EH (cell line): ENCODE results near the gene GABARAP.

Experiments
- DNase-seq: peaks from one replicate; pipeline ENCODE4 v3.0.0-alpha.2; 2015; ENCODE audit warnings: low read depth

The GABARAP gene

DNA sequence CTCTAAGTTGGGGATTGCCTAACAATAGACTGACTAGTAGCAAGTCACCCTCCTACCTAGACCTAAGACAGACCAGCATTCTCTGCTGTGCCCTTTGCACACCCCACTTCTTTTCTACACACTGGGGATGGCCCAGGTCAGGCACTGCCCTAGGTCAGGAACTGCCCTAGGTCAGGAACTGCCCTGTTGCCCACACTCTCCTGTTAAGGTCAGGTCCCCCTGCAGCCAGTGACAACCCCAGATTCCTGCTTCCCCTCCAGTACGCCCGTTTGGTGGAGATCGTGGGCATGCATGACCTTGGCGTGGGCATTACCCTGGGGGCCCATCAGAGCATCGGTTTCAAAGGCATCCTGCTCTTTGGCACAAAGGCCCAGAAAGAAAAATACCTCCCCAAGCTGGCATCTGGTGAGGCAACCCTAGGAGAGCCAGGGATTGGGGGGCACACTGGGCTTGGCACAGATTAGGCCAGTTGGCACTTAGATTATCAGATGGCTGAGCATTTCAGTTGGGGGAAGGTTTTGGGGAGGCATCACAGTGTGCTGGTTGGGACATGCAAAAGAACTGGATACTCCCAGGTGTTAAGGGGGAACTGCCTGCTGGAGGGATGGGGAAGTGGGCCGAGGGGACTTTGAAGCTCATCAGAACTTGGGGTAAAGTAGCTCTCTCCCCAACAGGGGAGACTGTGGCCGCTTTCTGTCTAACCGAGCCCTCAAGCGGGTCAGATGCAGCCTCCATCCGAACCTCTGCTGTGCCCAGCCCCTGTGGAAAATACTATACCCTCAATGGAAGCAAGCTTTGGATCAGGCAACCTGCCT lies 20.8 kb downstream of the GABARAP start:
- DNase-seq = no peak

DNA sequence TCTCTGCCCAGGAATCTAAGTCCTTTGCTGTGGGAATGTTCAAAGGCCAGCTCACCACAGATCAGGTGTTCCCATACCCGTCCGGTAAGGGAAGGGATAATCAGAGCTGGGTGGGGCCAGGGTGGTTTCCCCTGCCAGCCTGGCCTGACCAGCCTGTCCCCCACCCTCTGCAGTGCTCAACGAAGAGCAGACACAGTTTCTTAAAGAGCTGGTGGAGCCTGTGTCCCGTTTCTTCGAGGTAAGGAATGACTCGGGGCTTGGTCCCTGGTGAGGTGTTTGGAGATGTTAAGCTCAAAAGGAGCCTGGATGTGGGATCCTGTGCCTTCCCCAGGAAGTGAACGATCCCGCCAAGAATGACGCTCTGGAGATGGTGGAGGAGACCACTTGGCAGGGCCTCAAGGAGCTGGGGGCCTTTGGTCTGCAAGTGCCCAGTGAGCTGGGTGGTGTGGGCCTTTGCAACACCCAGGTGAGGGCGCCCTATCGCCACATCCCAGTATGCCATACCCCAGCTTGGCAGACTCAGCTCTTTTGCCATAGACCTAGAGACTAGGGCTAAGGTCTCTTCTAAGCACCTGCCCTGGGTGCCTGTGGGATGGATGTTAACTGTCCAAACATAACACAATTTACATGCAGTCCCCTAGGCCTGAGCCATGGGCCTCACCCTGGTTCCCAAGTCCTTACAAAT lies 21.5 kb downstream of the GABARAP start:
- peak; percentile 69 for DNase-seq

DNA sequence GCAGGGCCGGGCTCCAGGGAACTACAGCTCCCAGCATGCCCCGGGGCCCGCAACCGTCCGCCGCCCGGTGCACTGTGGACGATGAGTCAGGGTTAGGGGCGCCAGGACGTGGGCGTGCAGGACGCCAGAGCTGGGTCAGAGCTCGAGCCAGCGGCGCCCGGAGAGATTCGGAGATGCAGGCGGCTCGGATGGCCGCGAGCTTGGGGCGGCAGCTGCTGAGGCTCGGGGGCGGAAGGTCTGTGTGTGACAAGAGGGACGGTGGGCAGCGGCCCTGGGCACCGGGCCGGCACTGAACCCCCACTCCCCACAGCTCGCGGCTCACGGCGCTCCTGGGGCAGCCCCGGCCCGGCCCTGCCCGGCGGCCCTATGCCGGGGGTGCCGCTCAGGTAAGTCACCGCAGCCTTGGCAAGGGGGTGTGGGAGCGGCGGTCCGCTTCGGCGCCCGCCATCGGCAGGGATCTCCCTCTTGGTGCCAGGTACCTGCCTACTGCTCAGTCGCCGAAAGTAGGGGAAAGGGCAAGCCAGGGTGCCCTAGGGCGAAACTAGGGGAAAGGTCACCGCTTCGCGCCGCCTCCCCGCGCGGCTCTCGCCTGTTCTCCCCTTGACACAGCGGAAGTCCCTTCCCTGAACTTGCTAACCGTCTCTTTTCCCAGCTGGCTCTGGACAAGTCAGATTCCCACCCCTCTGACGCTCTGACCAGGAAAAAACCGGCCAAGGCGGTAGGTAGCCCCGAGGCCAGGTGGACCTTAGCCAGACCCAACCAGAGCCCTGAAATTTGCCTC lies 22.2 kb downstream of the GABARAP start, which contains the start of the genes ACADVL and DLG4:
TSS of gene ACADVL (plus strand) at position 127 of the 781 bp plus-strand sequence. CDS start at position 174, 47 bp downstream.
TSS of gene DLG4 (minus strand) at position 25 of the 781 bp plus-strand sequence.
- peak; percentile 90 for DNase-seq

DNA sequence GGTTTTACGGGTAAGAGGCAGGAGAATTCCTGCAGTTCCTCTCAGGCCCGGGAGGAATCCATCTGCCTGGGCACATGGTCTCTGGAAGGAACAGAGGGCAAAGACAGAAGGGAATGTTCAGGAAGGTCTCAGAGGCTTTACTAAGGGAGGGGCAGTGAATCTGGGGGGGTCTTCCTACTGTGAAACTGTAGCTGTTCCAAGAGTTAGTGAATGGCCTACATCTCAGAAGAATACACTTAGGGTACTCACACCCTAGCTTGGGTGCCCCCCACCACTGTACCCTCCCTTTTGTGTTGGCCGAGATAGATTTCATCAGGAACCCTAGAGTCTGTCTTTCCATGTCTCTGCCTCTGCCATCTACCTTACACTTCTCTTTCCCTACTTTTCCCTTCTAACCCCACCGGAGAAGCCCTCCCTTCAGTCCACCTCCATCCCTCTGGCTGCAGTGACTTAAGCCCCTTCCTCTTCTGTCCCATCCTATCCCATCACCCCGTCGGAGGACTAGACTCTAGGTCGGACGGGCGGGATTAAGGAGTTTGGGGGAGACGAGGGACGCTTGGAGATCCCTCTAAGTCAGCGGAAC lies 22.9 kb downstream of the GABARAP start:
- no peak for DNase-seq

DNA sequence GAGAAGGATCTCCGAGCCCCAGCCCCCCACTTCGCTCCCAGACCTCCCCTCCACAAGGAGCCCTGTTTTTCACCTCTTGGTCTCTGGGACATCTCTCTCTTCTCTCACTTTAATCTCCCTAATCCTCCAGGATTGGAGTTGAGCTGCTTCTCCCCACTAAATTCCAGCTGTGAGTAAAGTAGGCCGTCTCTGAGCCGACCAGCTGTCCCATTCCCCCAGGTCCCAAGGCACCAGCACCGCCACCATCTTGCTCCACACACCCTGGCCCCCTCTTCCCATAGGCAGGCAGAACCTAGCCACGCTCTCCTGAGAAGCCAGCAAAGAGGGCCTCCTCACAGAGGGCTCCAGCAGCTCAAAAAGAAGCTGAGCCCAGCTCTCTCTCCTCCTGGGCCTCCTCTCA lies 23.5 kb downstream of the GABARAP start:
- DNase-seq = no peak

DNA sequence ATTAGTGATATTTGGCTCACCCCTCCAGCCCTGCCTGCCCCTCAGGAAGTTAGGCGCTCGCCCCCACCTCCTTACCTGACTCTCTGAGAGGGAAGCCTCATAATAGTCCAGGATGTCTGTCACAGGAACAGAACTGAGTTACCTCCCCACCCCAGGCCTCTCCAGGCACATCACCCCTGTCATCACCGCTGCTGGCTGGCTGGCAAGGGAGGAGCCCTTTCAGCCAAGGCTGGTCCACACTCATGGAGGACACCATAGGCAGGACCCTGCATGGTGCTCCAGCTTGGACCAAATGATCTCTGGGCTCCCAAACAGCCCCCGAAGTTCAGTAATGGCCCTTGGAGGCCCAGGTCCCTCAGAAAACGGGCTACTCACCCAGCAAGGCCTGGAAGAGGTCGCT lies 24.1 kb downstream of the GABARAP start:
- DNase-seq = no peak

DNA sequence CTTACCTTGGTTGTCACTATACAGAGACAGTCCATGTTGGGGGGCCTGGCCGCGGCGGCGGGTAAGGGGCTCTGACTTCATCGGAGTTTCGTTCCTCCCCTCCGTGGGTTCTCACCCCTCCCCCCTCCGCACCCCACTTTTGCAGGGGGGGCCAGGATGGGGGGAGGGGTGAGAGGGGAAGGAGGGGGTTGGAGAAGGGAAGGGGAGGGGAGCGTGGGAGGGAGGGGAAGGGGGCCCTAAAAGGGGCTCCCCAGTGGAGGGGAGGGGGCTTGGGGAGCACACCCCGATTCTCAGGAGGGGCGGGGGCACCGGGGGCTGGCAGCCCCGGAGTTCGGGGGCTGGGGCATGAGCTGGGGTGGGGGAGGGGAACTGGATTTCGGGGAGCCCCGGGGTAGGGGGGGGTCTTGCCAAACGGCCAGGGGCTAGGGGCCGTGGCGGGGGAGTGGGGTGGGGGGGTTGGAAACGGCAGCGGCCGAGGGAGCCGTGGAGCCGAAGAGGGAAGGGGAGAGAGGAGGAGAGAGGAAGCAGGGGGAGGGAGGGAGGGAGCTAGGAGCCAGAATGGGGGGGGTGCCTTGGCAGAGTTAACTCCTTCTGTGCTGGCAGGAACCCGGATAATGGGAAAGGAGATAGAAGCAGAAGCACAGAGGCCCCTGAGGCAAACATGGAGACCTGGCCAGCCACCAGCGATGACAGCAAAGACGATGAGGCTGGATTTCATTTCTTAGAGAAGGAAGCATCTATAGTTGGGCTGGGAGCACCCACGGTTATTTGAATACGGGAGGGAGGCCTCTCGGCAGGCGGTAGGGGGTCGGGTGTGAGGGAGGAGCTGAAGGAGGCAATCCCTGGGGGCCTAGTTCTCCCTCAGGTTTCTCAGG lies 24.9 kb downstream of the GABARAP start:
- peak; percentile 81 for DNase-seq

DNA sequence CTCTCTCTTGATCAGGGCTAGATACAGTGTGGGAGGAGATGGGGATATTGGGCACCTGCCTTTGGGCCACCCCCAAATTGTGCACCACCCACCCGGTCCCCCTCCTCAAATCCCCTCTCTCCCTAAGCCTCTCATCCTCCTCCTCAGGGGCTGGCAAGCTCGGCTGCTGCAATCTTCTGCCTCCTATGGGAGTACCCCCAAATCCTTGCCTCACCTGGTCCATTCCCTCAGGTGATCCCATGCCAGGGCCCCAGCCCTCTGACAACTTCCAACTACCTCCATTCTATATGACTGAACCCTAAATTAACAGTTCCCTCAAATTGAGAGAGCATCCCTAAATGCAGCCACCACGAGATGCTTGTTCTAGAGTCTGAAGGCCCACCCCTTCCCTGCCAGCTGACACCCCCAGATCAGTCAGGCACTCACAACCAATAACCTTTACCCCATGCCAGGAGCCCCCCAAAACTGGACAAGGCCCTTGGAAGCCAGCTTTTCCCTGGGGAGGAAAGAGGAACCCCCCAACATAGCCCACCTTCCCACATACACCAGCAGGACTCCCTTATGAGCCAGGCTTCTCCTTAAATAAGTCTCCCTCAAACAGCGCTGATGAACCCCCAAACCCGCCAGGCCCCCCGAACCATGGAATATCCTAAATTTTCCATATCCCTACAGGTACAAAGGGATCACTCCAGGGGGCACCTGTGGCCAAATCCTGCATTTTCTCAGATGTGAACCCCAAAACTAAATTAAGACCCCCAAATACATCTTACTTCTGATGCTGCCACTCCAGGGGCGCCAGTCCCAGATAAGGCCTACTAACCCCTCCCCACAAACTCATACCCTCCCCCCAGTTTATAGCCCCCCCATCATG lies 25.8 kb downstream of the GABARAP start:
- DNase-seq = no peak

DNA sequence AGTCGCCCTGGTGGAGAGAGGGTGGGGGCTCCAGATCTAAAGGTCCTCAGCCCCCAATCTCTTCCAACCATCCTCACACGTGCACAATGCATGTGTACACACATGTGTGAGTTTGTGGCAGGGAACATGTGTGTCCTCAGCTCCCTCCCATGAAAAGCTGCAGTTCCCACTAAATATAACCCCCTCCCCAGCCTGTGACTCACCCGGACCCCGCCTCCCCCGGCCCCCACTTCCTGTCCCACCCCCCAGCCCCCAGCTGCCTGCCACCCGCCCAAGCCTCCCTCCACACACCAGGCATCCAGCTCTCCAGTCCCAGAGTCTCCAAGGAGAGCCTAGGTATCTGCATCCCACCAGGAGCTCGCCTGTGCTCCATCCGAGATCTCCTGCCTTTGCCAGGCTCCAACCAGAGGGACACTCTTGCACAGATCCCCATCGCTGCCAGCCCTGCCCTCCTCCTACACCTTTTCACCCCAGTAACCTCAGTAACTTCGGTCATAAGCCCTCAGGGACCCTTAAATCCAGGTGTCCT lies 26.5 kb downstream of the GABARAP start:
- DNase-seq = peak; percentile 35

DNA sequence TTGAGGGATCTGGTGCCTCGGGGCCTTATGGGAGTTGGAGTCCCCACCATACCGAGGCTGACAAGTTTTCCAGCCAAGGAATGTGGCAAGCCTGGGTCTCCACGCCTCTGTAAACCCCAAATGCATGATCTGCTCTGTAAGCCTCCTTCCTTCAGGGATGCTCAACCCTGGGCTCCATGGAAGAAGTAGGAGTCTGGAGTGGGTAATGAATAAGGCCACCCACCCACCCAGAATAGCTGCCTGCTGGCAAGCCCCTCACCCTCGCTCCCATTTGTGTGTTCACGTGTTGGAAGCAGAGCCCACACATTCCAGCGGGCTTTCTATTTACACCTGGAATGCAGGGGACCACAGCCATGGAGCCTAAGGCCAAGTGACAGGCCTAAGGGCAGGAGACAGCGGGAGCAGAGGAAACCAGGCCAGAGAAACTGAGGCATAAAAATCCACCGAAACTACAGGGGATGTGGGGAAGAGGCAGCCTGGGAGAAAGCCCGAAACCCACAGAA lies 27.1 kb downstream of the GABARAP start:
- no peak for DNase-seq

DNA sequence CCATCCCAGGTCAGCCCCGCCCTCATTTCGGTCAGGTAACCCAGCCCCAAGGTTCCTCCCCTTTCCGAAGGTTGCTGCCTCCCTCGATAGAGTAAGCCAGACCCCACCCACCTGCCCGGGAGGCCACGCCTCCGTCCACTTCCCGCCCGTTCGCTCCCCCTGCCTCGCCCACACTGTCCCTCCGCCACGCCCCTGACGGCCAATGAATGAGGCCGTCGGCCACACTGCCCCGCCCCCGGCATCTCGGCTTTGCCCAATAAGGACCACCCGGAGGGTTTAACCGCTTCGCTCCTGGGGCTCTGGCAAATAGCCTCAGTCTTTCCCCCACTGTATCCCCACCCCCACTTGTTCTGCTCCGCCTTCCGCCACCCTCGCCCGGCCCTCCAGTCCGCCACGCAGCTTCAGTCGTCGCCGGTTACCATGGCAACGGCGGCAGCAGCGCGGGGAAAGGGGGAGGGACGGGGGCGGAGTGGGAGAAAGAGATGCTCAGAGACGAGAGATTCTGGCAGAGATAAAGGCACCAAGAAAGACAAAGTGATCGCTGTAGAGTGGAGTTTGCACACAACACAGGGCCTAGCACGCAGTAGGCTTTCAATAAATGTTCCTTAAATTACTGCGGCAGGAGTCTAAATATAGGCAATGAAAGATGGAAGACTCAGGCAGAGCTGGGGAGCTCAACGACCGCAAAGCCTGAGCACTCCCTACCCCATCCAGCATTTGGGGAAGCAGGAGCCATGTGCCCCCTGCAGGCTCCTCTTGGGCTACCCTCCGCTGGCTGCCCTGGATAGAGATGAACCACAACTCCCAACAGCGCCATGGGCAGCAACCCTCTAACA lies 27.7 kb downstream of the GABARAP start:
- DNase-seq = peak; percentile 97

DNA sequence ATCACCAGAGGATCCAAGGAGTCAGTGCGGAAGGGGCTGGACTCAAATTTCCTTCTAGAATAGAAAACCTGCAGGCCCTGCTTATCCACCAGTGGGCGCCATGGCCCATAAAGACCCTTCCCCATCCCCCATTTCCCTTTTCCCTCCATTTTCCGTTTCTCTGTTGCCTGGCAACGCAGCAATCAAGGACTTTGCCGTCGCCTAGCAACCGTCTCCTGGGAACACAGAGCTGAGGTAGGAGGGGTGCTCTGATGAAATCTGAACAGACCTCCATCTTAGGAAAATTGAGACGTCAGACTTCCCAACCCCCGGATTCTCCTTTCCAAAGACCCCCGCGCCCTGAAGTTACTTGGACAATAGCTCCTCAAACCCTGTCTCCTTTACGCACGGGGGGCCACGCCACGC lies 28.4 kb downstream of the GABARAP start:
- peak; percentile 68 for DNase-seq

DNA sequence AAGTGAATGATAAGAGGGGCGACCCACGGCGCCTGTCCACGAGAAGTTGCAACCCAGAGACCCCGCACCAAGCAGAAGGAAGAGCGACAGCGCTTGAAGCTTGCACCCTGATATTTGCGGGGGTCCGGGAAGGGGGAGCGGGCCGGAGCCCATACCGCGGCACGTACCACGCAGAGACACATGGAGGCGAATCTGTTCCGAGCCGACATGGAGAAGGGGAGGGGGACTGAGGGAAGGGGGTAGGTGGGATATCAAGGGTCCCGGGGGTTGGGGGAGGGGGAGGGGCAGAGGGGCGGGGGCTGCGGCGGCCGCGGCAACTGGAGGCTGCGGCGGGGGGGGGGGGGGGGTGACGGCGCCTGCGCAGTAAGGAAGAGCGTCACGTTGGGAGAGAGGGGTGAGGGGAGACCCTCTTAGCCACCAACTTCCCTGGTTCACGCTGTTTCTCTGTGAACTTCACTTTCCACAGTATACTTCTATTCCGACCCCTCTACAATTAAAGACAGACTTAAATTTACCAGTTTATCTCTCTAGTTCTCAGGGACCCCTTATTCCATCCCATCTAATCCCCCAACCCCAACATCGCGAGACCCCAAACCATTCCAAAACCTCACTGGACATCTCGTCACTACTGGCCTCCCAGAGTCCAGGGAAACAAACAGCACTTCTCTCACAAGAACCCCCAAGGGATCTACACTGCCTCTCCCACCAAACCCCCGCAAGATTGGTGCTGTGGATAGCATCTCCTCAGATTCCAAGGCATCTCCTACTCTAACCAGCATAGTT lies 30.6 kb downstream of the GABARAP start:
- DNase-seq = no peak

DNA sequence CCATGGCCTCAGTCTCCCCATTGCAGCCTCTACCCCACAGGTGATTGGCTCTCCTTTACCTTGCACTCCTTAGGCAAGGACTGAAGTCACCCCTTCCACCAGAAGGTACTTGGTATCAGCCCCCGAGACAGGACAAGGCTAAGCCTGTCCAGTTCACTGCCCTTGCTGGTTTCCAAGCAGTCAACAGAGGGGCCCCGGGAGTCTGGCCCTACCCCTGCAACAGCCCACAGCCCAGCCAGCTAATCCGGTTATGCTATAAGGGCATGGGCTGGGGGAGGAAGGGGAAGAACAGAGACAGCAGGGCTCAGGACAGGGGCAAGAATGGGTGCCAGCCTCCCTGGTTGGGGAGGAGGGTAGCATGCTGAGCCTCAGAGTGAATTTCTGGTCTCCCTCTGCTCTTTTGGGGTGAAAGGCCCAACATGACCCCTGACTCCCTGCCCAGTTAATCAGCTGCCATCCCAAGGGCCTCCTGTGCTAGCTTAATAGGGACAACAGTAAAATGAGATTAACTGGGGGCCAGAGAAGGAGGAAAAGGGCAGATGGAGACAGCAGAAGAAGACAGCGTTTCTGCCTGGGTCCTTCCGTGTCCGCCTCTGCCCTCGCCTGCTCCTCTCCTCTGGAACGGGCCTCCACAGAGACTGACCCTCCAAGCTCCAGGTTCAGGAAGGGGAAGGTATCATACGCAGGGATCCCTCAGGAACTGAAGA lies 33.3 kb downstream of the GABARAP start:
- DNase-seq = no peak

DNA sequence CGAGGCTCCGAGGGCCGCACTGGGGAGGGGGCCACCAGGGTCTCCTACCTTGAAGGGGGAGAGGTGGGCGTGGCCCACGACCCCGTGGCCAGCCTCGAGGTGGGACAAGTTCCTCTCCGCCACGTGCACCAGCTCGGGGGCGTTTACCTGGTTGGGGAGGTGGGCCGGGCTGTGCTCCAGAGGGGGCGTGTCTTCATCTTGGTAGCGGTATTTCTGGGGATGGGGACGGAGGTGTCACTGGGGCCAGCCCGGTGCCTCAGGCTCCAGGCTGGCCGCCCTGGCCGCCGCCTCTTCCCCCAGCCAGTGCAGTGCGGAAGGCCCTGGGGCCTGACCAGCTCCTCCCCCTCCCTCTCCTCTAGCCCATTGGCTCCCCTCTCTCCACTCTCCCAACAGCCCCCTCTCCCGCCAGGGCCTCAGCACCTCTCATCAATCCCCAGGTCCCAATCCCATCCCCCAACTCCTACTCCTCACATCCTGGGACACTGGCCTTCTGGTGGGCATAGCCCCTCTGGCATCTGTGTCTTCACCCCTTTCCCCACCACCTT lies 34.1 kb downstream of the GABARAP start:
- DNase-seq = no peak

DNA sequence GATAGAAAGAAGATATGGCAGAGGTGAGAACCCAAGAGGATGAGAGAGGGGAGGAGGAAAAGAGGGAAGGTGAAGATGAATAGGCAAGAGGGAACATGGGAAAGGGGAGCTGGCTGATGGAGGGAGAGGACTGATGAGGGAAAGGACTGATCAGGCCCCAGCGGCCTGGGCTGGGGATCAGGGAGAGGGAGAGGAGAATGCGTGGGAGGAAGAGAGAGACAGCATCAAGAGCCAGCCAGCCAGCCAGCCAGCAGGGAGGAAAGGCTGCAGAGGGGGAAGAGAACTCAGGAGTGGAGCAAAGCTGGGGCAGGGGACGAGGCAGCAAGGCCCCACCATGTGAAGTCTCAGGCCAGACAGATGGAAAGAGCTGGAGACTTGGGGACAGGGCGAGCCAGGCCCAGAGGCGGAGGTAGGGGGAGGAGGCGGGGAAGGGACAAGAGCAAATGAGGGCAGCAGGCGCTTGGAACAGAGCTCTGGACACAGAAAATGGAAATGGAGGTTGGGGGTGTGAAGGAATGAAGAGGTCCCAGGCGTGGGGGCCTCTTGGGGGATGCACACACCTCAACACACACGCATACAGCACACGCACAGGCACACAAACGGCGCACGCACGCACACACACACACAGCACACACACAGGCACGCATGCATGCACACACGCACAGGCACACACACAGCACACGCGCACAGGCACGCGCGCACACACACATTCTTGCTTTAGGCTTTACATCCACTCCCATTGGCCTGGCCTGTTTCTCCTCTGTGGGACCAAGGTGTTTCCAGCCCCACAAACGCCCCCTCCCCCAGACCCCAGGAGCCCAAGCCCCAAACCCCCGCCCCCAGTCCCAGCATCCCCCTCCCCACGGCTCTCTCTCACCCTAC lies 34.9 kb downstream of the GABARAP start:
- no peak for DNase-seq
